HG03196 (cell line): ENCODE measurements around the gene FLT3LG.
A peak's percentile ranks its signal among the peaks of the same experiment; 100 is the strongest.
"Not testable (repeated sequence)": the region's sequence is repeated elsewhere in the genome, so short reads cannot be mapped to it uniquely, and the experiment has no call there.

Source experiments
- ATAC-seq: cut with Tn5 transposase; IDR thresholded peaks from one replicate; pipeline ENCODE4 v1.9.1; 2021; ENCODE audit not compliant: unreplicated experiment

FLT3LG gene

DNA sequence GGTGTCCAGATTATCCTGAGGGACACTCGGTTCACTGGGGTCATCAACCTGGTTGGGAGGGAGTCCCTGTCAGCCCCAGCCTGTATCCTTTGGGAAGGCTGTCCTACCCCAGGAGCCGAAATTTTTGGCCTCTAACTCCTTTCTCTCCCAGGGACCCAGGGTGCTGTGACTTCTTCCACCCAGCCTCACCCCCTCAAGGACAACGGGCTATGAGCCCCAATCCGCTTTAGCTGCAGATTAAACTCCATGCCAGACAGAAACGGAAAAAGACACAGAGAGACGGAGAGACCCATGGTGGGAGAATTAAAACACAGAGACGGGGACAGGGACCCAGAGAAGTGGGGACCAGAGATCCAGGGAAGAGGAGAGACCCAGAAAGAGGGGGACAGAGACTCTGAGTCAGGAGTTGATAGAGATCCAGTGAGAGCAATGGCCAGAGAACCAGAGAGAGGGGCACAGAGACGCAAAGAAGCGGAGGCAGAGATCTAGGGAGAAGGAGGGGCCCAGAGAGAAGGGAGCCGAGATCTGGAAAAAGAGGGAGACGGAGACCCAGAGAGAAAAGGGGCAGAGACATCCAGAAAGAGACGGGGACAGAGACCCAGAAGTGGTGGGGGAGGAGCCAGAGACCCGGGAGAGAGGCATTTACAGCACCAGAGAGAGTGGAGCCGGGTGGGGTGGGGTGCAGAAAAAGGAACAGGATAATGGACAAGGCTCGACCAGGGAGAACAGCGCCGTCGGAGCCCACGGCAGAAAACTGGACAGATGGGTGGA is 33.4 kb upstream of the FLT3LG start:
- ATAC-seq: no peak

DNA sequence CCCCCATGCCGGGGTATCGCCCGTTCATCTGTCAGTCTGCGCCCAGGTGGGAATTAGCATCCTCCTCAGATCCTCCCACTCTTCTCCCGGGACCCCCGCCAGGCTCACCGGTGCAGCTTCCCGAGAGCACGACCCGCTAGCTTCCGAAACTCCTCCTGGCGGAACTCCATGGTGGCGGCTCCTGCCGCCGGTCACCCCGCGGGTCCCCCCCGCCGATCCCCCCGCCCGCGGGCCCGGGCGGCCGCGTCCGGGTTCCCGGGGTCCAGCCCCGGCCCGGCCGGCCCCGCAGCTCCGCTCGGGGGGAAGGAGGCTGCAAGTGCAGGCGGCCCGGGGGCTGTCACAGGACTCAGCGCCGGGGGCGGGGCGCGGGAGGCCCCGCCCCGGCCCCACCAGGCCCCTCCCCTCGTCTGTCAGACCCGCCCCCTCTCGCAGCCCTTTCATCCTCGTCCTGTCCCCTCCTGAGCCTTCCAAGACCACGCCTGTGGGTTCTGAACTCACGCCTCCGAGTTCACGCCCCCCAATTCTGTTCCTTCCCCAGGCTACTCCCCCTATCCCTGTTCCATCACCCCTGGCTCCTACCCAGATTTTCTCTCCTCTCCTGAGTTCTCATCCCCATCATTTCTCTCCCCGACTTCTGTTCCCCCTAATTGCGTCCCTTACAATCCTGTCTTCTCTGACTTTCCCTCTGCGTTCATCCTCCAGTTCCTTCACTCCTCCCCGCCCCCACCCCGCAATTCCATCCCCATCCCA is 32.6 kb upstream of the FLT3LG start, which contains the start of gene SLC17A7:
Gene SLC17A7 (minus strand): TSS at position 318 of the 750 bp plus-strand sequence. CDS start 148 bp downstream, at position 170.
- ATAC-seq: no peak

DNA sequence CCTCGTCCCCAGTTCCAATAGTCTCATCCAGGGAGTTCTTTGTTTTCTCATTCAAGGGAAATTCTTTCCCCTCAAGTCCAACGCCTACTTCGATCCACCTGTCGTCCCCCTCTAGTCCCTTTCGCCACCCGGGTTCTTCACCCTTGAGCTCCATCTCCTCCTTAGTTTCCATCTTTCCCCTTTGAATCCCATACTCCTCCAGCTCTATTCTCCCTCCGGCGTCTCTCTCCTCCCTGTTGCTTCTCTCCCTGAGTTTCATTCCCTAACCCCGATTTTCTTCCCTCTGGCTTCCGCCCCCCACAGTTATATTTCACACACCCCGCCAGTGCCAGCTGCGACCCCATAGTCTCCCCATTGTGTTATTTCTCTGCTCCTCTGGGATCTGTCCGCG is 32.1 kb upstream of the FLT3LG start:
- ATAC-seq: no peak

DNA sequence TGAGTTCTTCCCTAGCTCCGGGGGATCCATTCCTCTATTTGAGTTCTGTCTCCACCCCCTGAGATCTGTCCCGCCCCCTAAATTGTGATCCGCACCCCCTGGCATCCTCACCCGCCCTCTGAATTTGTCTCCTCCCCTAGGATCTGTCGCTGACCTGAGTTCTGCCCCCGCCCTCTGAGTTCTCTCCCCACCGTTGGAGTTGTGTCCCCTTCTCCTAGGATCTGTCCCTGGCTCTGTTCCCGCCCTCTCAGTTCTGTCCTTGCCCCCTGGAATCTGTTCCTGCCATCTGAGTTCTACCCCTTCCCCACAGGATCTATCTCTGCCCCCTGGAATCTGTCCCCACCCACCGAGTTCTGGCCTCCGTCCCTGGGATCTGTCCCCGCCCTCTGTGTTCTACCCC is 31.7 kb upstream of the FLT3LG start:
- no peak for ATAC-seq

DNA sequence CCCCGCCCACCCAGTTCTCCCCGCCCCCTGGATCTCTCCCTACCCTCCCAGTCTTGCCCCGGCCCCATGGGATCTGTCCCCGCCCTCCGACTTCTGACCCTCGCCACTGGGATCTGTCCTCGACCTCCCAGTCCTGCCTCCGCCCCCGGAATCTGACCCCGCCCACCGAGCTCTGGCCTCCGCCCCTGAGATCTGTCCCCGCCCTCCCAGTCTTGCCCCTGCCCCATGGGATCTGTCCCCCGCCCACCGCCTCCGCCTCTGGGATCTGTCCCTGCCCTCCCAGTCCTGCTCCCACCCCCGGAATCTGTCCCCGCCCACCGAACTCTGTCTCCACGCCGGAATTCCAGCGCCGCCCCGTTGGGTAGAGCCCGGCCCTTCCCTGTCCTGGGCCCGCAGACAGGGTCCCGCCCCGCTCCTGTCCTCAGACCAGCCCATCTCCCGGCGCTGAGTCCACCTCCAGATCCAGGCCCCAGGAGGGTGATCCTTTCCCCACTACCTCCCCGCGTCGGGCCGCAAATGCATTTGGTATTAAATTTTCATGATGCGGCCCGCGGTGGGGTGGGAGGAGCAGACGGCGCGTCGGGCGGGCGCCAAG is 31.1 kb upstream of the FLT3LG start:
- peak; percentile 17 for ATAC-seq

DNA sequence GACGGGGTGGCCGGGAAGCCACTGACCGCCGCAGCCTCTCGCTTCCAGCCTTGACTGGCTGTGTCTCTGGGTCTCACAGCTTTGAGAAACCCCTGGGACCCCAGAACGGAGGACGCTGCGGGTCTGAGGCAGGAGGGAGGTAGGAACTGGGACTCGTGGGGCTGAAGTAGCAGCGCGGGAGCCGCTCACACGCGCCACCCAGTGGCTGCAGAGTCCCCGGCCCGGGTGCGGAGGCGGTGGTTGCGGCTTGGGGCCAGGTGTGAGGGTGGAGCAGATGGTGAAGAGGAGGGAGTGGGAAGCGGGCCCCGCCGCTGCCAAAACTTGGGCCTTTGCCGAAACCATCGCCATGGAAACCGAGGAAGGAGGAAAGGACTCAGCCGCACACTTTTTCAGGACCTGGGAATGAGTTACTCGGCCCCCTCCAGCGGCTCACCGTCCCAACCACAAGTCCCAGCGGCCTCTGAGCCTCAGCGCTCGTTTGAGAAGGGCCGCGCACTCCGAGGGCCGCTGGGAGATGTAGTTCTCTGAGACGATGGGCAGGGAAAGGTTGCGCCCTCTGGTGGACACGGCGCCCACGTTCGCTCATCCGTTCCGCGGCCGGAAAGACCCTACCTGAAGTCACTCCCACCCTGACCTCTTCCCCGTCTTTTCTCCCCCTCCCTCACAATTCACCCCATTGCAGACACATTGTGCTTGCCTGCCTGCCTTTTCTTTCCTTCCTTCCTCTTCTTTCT is 30.5 kb upstream of the FLT3LG start:
- peak; percentile 76 for ATAC-seq

DNA sequence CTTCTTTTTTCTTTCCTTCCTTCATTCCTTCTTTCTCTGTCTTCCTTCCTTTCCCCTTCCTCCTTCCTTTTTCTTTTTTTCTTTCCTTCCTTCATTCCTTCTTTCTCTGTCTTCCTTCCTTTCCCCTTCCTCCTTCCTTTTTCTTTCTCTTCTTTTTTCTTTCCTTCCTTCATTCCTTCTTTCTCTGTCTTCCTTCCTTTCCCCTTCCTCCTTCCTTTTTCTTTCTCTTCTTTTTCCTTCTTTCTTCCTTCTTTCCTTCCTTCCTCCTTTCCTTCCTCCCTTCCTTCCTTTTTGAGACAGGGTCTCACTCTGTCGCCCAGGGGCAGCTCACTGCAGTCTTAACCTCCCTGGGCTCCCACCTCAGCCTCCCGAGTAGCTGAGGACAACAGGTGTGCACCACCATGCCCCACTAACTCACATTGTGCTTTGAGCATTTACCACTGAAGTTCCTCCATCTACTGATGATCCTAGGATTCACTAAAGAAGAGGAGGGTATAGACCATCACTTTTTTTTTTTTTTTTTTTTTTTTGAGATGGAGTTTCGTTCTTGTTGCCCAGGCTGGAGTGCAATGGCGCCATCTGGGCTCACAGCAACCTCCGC is 29.8 kb upstream of the FLT3LG start:
- ATAC-seq: not testable (repeated sequence)

DNA sequence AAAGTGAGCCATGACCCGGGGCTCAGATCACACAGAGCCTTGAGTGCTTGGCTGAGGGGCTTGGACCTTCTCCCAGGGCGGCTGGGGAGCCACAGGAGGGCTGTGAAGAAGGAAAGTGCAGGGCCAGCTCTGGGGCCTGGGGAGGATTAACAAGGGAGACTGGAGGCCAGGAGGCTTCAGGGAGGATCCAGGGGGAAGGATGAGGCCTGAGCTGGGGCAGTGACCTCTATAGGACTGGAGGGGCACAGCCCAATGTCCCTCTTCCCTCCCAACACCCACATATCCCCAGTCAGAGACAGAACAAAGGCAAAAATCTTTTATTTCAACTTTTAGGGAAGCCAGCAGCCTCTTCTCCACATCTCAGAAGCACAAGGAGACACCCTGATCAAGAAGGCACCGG is 28.0 kb upstream of the FLT3LG start:
- ATAC-seq: no peak

DNA sequence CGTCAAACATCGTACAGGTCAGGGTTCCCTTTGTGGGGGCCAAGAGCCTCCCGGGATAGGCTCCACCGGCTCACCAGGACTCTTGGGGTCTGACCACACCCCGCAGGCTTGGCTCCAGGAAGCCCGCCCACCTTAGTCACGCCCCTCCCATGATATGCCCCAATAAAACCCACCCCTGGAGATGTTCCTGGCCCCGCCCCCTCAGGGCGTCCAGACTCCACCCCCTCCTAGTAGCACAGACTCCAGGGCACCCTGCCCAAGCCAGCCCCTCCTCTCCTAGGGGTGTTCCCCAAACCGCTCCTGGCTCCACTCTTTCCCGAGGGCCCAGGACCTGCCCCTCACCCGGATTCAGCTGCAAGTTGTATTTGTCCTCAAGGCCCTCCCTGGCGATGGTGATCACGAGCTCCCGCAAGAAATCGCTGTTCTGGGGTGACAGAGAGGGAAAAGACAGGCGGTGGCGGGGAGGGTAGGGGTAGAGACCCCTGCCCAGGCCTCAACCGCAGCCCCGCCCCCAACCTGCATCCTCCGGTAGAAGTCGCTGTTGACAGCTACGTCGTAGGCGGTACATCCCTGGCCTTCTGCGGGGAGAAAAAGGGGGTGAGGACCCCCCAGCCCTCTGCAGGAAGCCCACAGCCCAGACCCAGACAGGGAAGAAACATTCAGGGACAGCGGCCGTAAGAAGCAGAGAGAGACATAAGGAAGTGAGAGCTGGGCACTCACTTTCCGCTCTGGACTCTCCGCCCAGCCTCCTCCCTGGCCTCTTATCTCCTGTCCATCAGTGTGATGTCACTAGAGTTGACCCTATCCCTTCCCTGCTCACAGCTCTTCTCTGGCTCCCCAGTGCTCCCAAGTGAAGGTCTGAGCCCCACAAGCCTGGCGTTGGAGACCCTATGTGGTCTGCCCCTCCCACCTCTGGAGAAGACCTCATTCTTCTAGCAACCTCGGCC is 26.3 kb upstream of the FLT3LG start:
- ATAC-seq: no peak

DNA sequence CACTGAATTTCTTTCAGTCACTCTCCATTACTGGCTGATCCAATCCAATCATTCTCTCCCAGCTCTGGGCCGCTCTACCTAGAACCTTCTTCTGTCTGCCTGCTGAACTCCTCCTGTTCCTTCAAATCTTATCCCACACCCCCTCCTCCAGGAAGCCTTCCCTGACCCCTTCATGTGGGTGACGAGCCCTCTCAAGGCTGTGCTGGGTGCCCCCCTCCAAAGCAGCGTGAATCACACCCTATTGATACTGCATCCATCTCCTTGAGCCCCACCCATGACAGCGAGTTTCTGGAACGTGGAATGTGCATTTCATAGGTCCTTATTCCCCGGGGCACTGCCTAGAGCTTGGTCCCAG is 25.6 kb upstream of the FLT3LG start:
- ATAC-seq: no peak

DNA sequence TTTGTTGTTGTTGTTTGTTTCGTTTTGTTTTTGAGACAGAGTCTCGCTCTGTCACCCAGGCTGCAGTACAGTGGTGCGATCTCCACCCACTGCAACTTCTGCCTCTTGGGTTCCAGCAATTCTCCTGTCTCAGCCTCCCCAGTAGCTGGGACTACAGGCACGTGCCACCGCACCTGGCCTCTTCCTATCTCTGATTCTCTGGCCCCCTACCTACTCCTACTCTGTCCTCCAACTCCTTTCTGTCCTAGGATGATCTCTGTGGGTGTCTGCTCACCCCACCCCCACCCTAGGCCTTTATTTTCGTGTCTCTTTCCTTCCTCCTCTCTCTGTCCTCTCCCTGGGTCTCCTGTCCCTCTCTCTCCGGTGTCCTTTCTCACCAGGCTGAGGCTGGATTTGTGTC is 23.6 kb upstream of the FLT3LG start:
- no peak for ATAC-seq

DNA sequence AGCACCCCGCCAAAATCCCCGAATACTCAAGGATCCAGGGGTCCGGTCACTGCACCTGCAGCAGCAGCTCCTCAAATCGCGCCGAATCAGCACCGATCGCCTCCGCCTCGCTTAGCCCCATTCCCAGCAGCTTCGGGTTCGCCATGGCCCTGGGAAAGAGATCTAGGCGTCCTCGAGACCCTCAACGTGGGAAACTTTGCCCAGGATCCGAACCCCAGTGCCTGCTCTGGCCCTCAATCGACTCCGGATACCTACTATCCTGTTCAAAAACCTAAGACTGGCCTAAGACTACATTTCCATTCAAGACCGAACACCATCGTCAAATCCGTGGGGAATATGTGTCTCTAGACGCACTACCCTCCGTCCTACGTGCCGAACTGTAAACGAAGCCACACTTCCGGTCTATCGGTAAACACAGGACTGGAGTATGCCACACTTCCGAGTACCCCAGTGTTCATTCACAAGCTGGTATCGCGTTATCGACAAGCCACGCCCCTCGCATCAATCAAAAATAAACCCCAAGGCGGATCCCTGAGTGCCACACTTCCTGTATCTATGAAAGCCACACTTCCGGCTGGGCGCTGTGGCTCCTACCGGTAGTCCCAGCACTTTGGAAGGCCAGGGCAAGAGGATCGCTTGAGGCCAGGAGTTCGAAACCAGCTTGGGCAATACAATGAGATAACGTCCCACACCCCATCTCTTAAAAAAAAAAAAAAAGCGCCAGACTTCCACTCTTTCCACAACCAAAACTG is 22.4 kb upstream of the FLT3LG start, which contains the start of gene PIH1D1:
Gene PIH1D1 (minus strand): TSS at position 385 of the 752 bp plus-strand sequence. CDS start 240 bp downstream, at position 145.
- ATAC-seq: peak; percentile 57

DNA sequence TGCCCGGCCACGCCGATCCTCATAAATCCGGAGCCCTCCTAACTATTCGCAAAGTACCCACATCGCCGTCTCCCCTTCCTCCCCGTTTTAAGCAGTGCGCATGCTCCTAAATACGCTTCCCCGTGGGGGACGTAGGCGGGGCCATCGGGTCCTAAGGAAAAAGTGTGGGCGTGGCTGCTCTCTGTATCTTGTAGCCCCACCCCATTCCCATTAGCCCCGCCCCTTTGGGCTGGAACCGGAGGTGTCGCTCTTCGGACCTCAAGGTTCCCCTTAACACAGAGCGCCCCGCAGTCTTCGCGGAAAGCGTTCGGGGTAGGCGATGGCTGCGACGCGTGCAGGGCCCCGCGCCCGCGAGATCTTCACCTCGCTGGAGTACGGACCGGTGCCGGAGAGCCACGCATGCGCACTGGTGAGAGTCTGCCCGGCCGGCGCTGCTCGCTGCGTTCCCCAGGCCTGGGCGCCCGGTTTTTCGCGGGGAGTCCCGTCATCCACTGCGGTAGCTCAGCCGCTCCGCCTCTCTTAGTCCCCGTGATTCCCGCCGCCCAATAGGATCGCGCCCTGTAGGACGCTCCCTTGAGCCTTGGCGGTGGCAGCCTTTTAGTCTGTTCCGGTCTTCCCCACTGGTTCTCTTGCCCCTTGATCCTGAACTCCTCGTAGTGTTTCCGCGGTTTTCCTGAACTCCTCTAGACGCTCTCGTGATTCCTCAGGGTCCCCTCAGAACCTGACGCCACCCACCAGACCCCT is 20.8 kb upstream of the FLT3LG start, which contains the start of gene ALDH16A1:
Gene ALDH16A1 (plus strand): TSS at position 213 of the 744 bp plus-strand sequence. CDS start 107 bp downstream, at position 320.
- peak; percentile 85 for ATAC-seq

DNA sequence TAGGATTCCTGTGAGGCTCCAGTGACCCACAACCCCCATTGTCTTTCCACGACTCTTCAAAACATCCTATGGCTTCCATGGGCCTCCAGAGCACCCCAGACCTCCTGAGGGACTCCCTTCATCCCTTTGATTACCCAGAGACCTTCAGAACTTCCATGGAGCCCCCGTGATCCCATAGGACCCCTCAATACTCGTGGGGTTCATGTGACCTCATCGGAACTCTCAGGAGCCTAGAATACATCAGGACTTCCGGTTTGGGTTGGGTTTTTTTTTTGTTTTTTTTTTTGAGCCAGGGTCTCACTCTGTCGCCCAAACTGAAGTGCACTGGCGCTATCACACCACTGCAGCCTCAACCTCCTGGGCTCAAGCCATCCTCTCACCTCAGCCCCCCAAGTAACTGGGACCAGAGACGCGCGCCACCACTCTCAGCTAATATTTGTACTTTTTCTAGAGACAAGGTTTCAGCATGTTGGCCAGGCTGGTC is 20.2 kb upstream of the FLT3LG start:
- no peak for ATAC-seq

DNA sequence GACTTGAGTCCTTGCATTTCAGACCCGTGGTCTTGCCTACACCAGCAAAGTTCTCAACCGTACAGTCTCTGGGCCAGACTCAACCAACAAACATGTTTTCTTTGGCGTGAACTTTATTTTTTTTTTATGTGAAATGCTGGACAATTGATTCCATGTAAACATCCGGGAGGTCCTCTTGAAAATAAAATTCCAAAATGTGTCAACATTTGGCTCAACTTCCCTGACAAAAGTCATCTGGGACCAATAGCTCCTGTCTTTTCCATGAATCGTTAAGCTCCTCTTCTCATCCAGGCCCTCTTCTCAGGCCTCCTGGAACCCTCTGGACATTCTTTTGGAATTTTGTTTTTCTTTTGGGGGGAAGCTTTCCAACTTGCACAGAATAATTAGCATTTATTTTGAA is 18.2 kb upstream of the FLT3LG start:
- ATAC-seq: no peak

DNA sequence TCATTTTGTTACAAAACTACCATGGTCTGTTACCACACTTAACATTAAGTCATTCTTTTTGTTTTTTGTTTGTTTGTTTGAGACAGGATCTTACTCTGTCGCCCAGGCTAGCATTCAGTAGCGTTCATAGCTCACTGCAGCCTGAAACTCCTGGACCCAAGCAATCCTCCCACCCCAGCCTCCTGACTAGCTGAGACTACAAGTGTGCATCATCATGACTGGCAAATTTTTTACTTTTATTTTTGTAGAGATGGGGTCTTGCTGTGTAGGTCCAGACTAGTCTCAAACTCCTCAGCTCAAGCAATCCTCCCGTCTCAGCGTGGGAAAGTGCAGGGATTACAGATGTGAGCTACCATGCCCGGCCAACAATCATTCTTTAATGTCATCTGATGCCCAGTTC is 17.7 kb upstream of the FLT3LG start:
- ATAC-seq: no peak

DNA sequence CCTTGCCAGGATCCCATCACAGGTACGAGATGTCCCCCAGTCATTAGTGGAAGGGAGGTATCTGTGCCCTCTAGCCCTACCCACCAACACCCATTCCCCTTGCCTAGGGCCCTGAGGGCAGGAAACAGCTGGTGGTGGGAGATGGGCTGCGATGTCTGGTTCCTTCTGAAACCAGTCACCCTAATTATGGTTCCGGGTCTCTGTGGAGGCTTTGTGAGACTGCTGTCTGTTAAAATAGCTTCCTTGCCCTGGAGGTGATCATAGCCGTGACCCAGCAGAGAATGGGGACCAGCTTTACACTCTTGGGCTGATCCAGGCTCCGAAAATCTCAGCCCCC is 15.5 kb upstream of the FLT3LG start:
- no peak for ATAC-seq

DNA sequence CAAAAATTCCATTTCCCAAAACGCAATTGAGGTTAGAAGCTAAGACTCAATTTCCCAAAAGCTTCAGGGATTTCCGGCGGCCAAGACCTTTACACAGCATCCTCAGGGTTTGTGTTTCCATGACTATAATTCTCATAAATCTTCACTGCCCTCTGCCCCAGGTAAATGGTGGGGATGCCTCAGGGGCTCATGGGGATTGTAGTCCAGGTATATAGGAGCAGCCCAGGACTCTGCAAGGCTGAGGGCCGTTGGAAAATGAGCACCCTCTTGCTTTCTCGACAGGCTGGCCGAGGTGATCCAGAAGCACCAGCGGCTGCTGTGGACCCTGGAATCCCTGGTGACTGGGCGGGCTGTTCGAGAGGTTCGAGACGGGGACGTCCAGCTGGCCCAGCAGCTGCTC is 14.6 kb upstream of the FLT3LG start:
- ATAC-seq: no peak
